HEK293T (cell line): ENCODE results near the gene MME.

Experiments used
- ARNT ChIP-seq: fragments of 450-650 bp; IDR thresholded peaks from 2 replicates; pipeline ENCODE4 v1.6.1; 2017; ENCODE audit warnings: mild to moderate bottlenecking
- BHLHE40 ChIP-seq: fragments of 450-650 bp; IDR thresholded peaks from 2 replicates; pipeline ENCODE4 v1.6.1; 2016; ENCODE audit warnings: mild to moderate bottlenecking, moderate library complexity, borderline replicate concordance
- CTBP1 ChIP-seq: fragments of 450-650 bp; IDR thresholded peaks from 2 replicates; pipeline ENCODE4 v1.6.1; 2016; ENCODE audit warnings: borderline replicate concordance
- ELF4 ChIP-seq: fragments of 450-650 bp; IDR thresholded peaks from 2 replicates; pipeline ENCODE4 v1.6.1; 2017; ENCODE audit warnings: antibody characterized with exemption
- FOXA1 ChIP-seq: fragments of 450-650 bp; IDR thresholded peaks from 2 replicates; pipeline ENCODE4 v1.6.1; 2016; ENCODE audit warnings: mild to moderate bottlenecking
- FOXK2 ChIP-seq: fragments of 450-650 bp; IDR thresholded peaks from 2 replicates; pipeline ENCODE4 v1.6.1; 2016; ENCODE audit warnings: mild to moderate bottlenecking
- FOXM1 ChIP-seq: fragments of 450-650 bp; IDR thresholded peaks from 2 replicates; pipeline ENCODE4 v1.6.1; 2017; ENCODE audit warnings: mild to moderate bottlenecking, borderline replicate concordance
- HDGF ChIP-seq: fragments of 450-650 bp; IDR thresholded peaks from 2 replicates; pipeline ENCODE4 v1.6.1; 2017; ENCODE audit warnings: antibody characterized with exemption, borderline replicate concordance
- L3MBTL2 ChIP-seq: fragments of 450-650 bp; conservative IDR thresholded peaks from 2 replicates; pipeline ENCODE4 v1.6.1; 2016; ENCODE audit warnings: mild to moderate bottlenecking
- LEF1 ChIP-seq: fragments of 450-650 bp; IDR thresholded peaks from 2 replicates; pipeline ENCODE4 v1.6.1; 2017; ENCODE audit warnings: mild to moderate bottlenecking, borderline replicate concordance
- SP1 ChIP-seq: fragments of 450-650 bp; IDR thresholded peaks from 2 replicates; pipeline ENCODE4 v1.6.1; 2017
- TARDBP ChIP-seq: fragments of 450-650 bp; IDR thresholded peaks from 2 replicates; pipeline ENCODE4 v1.6.1; 2016
- TF ChIP-seq, protein P1 (sequence below): fragments of 450-650 bp; IDR thresholded peaks from 2 replicates; pipeline ENCODE4 v1.6.1; 2016

GRCh38 chr3:155106119-155106518 is 26.0 kb downstream of the MME start:
- TF ChIP-seq ELF4 (no peak), CTBP1 (no peak), BHLHE40 (no peak), FOXK2 (no peak), L3MBTL2 (no peak), HDGF (no peak), FOXM1 (no peak), FOXA1 (no peak), ARNT (no peak), LEF1 (no peak), SP1 (no peak), TARDBP (no peak)
- TF ChIP-seq, protein P1, sequence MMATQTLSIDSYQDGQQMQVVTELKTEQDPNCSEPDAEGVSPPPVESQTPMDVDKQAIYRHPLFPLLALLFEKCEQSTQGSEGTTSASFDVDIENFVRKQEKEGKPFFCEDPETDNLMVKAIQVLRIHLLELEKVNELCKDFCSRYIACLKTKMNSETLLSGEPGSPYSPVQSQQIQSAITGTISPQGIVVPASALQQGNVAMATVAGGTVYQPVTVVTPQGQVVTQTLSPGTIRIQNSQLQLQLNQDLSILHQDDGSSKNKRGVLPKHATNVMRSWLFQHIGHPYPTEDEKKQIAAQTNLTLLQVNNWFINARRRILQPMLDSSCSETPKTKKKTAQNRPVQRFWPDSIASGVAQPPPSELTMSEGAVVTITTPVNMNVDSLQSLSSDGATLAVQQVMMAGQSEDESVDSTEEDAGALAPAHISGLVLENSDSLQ, result no peak
